Panc1 (cell line): ENCODE results near the gene AFF3. TPM values are rescaled to one million over a fixed set of nuclear protein-coding genes. Genes with fewer than 3 reads are reported as not detected.

ENCODE experiments used
- ATAC-seq: fragments of 200-7000 bp; cut with Tn5 transposase; 2 replicates; pipeline ENCODE4 v1.9.1; 2020; ENCODE audit warnings: mild to moderate bottlenecking, moderate library complexity
- BruUV-seq: library from RNA; stranded (reverse); fragments of 400-500 nt; replicated peaks from 2 replicates; lab custom pipeline; 2021; lab: Mats Ljungman, UMichigan
- CTCF ChIA-PET: fragments of 300-600 bp; sonication (Branson Sonifier 250); formaldehyde crosslinking; loops from one replicate; lab custom pipeline; 2022; ENCODE audit warnings: antibody characterized with exemption; lab: Charles Lee
- POLR2A ChIA-PET: fragments of 300-600 bp; sonication (Branson Sonifier 250); formaldehyde crosslinking; loops from one replicate; lab custom pipeline; 2022; ENCODE audit warnings: antibody characterized with exemption; lab: Charles Lee
- DNase-seq: peaks from one replicate; pipeline ENCODE4 v3.0.0-alpha.2; 2010; ENCODE audit warnings: low read depth, low spot score
- H3K27ac ChIP-seq: 2 replicates; pipeline ENCODE4 v1.5.1; 2011; ENCODE audit warnings: mild to moderate bottlenecking, low read length, inconsistent platforms
- H3K27me3 ChIP-seq: fragments of 200-500 bp; sonication (Bioruptor generic); 2 replicates; pipeline ENCODE4 v1.6.0; 2014; ENCODE audit warnings: low read length, inconsistent platforms; ENCODE audit not compliant: control insufficient read depth, insufficient read depth
- H3K36me3 ChIP-seq: fragments of 200-500 bp; sonication (Bioruptor generic); 2 replicates; pipeline ENCODE4 v1.5.1; 2014; ENCODE audit warnings: inconsistent platforms, mild to moderate bottlenecking, low read length, moderate library complexity; ENCODE audit not compliant: control insufficient read depth, insufficient read depth
- H3K4me1 ChIP-seq: 2 replicates; pipeline ENCODE4 v1.5.1; 2011; ENCODE audit warnings: inconsistent platforms, mild to moderate bottlenecking, low read length, moderate library complexity; ENCODE audit not compliant: control insufficient read depth, insufficient read depth
- H3K4me3 ChIP-seq, 2 experiments: 2 replicates each; pipeline ENCODE4 v1.5.1; 2011 to 2012; ENCODE audit warnings: low read depth in 2 of 2, low read length in 2 of 2, mild to moderate bottlenecking in 2 of 2, inconsistent platforms in 1 of 2, moderate library complexity in 1 of 2
- H3K9me3 ChIP-seq: fragments of 200-500 bp; sonication (Bioruptor generic); 2 replicates; pipeline ENCODE4 v1.5.1; 2014; ENCODE audit warnings: low read depth, mild to moderate bottlenecking, inconsistent platforms, low read length, moderate library complexity; ENCODE audit not compliant: control insufficient read depth, insufficient read depth
- CTCF ChIP-seq: fragments of 450-650 bp; IDR thresholded peaks from 2 replicates; pipeline ENCODE4 v1.5.1; 2017; ENCODE audit warnings: mild to moderate bottlenecking
- POLR2AphosphoS5 ChIP-seq: IDR thresholded peaks from 2 replicates; pipeline ENCODE4 v1.6.1; 2012; ENCODE audit warnings: mild to moderate bottlenecking, low read depth, low read length, moderate library complexity
- REST ChIP-seq, 2 experiments: IDR thresholded peaks; 2 replicates each; pipeline ENCODE4 v1.6.1; 2011 to 2012; ENCODE audit warnings: low read depth in 2 of 2, control low read depth in 1 of 2, low read length in 1 of 2, mild to moderate bottlenecking in 1 of 2, moderate library complexity in 1 of 2; ENCODE audit not compliant: insufficient read depth in 1 of 2
- SIN3A ChIP-seq: IDR thresholded peaks from 2 replicates; pipeline ENCODE4 v1.6.1; 2012; ENCODE audit warnings: low read depth, mild to moderate bottlenecking, low read length, moderate library complexity, borderline replicate concordance; ENCODE audit not compliant: insufficient read depth
- TCF7L2 ChIP-seq: IDR thresholded peaks from 2 replicates; pipeline ENCODE4 v1.6.1; 2011; ENCODE audit warnings: mild to moderate bottlenecking, low read depth, low read length, inconsistent platforms
- in situ Hi-C: cut with HindIII; loops from 2 replicates; pipeline ENCODE4 v1.10.0; 2016; ENCODE audit warnings: low sequenced_read_pairs, low pct_unique_long_range_greater_than_20kb
- intact Hi-C: fragments of 100-400 bp; cut with micrococcal nuclease; formaldehyde crosslinking; loops from one replicate; pipeline ENCODE4 v1.10.0; 2022; ENCODE audit not compliant: unreplicated experiment
- total RNA-seq: library from RNA; stranded (reverse); gene quantifications from one replicate; pipeline ENCODE4 v1.2.1, GENCODE V29; 2021; ENCODE audit not compliant: unreplicated experiment

The AFF3 gene
- total RNA-seq, 1 experiment from 2014 or later: 2.2 TPM

- ChIA-PET POLR2A (no interaction called here), CTCF (no interaction called here)
- in situ Hi-C loops: no loop called here
- Histone ChIP-seq H3K36me3 (no peaks in the 10 kb centered on the region), H3K4me3 (no peak overlapping the region), H3K9me3 (no peaks in the 10 kb centered on the region), H3K27ac (no peak overlapping the region), H3K4me1 (no peaks in the 10 kb centered on the region), H3K27me3 (no peaks in the 10 kb centered on the region; the same call in 1 of the 2 replicates)
- DNase-seq (no peak), ATAC-seq (no peak)
- no TSS peak for BruUV-seq
- TF ChIP-seq CTCF (no peak), REST (IDR thresholded peaks at IDR 0.05; ENCODE audit: insufficient read depth in 1 of 2, low read depth in 2 of 2, low read length in 1 of 2) (no peak), POLR2AphosphoS5 (no peak), TCF7L2 (no peak)
- intact Hi-C loops: no loop called here
Observed at GRCh38 chr2:99609851-99610381, 532.5 kb downstream of the AFF3 start.

GRCh38 chr2:99608861-99609260, 533.5 kb downstream of the AFF3 start:
- DNase-seq (no peak), ATAC-seq (no peak)
- H3K27ac ChIP-seq: no peak overlapping the region
- CTCF ChIA-PET: no interaction called here
- POLR2A ChIA-PET: interaction anchor here (0.6 kb wide), 1 partner anchor 75 kb away, joined by 3 read pairs; no protein-coding TSS in a partner anchor
- no peaks in the 10 kb centered on the region for H3K36me3 ChIP-seq
- H3K4me3 ChIP-seq: no peak overlapping the region
- in situ Hi-C loops: no loop called here
- H3K4me1 ChIP-seq: no peaks in the 10 kb centered on the region
- BruUV-seq: no TSS peak
- intact Hi-C loops: no loop called here
- TF ChIP-seq POLR2AphosphoS5 (no peak), TCF7L2 (no peak), REST (IDR thresholded peaks at IDR 0.05; ENCODE audit: insufficient read depth in 1 of 2, low read depth in 2 of 2, low read length in 1 of 2) (no peak), SIN3A (no peak), CTCF (no peak)
- no peaks in the 10 kb centered on the region for H3K9me3 ChIP-seq
- no peaks in the 10 kb centered on the region; the same call in 1 of the 2 replicates for H3K27me3 ChIP-seq
